Stimulated activated CD4-positive, alpha-beta T cell treated with anti-CD3 and anti-CD28 coated beads, Interleukin-2, amount 100 ng/mL, for 48 hours (primary cell): ENCODE results near the gene NR2C2.

Experiments used
- DNase-seq, 2 donors: peaks; one replicate each; pipeline ENCODE4 v3.0.0-alpha.2; 2020

Gene NR2C2

DNA sequence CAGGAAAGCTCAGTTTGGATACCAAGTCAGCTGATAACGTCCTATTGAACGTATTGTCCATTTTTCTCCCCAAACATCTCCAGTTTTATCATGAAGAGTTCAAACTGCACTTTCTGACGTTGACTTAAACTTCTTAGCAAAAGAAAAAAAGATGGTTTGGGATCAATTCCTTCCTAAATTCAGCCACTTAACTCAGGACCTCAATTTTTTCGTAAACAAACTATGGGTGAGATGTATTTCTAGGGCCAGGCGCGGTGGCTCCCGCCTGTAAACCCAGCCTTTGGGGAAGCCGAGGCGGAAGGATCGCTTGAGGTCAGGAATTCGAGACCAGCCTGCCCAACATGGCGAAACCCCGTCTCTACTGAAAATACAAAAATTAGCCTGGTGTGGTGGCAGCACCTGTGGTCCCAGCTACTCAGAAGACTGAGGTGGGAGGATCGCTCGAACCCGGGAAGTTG lies 118.2 kb downstream of the NR2C2 start:
- no peak for DNase-seq

DNA sequence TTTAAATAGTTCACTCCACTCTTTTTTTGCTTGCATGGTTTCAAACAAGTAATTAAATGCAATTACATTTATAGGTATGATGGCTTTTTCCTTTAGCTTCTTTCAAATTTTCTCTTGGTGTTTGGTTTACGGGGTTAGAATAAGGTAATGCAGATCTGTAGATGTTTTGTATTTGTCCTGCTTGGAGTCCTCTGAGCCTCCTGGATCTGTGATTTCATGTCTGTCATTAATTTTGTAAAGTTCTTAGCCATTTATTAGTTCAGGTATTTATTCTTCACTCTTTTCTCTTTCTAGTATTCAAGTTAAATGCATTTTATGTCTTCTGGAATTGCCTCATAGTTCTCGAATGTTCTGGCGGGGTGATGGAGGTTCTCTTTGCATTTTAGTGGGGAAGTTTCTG lies 119.1 kb downstream of the NR2C2 start:
- no peak for DNase-seq

DNA sequence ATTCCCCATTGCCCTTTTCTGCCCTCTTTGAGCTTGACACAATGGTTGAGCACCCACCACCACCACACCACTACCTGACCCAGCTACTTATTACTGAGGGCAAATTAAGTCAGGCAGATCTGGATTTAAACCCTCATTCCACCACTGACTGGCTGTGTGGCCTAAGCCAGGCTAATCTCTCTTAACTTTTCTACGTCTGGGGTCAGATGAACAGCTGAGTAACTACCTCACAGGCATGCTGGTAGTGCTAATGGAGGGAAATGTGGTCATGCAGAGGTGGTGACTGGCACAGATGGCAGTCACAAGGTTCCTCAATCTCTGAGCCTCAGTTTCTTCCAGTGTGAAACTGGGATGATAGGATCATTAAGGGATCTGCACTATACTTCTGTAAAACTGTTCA lies 122.1 kb downstream of the NR2C2 start:
- no peak for DNase-seq

DNA sequence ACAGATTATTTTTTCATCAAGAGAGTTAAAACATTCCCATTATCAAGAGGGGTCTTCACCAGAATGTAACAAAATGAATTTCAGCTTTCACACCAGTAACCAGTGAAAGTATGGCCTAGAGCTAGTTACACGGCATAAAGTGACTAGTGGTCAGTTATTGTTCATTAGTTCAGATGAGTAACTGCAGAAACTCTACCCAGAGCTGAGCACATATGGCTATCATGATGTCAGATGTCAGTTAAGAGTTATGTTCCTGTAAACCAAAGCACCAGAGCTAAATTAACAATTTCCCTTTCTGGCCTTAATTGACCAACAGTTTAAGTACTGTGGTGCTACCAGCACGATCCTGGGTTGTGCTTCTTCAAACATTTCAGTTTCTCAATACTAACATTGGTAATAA lies 124.3 kb downstream of the NR2C2 start:
- no peak for DNase-seq

DNA sequence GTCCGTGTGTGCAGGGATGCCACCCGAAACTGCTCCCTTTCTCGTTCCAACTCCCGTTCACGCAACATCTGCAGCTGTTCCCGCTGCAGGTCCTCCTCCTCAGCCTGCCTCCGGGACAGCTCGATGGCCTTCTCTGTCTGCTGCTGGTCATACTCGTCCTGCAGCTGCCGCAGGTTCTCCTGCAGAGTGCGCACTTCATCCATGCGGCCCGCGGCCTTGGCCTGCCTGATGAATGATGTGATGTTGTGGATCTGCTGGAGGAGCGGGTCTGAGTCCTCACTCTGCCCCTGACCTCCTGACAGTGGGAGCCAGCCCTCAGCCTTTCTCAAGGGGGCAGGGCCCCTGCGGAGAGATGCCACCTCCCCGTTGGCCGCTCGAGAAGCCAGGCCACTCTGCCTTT lies 127.1 kb downstream of the NR2C2 start:
- DNase-seq = no peak

DNA sequence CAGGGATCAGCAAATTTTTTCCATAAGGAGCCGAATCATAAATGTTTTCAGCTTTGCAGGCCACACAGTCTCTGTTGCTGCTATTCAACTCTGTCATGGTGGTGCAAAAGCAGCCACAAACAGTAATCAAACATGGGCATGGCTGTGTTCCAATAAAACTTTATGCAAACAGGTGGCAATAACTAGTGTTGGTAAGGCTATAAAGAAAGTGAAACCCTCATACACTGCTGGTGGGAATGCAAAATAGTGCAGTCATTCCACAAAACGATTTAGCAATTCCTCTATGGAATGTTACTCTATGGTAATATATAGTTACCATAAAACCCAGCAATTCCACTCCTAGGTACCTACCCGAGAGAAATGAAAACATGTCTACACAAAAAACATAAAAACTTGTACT lies 131.7 kb downstream of the NR2C2 start:
- DNase-seq = no peak

DNA sequence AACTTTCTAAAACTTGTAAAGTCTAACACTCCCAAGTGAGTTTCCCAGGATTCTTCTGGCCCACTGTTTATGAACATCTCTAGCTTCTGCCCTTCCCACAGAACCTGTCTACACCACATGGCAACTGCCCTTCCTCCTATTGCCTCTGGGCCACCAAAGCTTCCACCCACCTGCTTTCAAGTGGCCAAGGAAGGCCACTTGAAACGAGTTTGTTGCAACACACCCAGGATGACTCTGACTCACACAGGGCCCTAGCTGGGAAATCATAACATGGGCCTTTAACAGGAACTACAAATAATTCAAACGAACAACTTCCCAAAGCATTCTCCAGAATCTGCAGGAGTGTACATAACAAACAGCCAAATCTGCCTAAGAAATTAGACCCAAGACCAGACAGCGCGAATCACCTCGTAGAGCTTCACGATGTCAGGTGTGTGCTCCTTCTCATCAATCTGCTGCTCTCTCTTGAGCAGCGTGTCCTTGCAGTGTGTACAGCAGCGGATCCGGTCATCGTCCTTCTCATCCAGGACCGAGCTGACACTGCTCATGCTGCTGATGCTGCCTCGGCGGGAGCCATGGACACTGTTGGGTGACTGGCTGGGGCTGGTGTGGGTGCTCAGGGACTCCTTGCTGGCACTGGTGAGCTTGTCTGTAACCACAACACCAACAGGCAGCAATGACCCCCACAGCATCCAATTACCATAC lies 134.7 kb downstream of the NR2C2 start:
- DNase-seq = no peak

DNA sequence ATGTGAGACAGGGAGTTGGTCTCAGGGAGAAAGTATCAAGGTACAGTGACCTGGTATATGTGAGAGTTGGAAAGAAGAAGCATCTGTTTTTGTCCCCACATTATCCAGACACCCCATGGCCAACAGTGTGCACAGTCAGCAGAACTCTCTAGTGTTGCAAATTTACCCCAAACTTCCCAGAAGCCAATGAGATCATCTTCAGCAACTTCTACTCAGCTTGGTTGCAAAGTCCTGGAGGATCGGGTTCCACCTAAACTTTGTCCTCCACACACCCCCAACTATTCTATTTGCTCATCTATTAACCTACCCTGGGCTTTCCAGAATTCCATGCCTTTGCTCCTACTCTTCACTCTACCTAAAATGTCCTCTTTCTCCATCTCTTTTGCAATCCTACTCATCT lies 135.9 kb downstream of the NR2C2 start:
- DNase-seq = no peak

DNA sequence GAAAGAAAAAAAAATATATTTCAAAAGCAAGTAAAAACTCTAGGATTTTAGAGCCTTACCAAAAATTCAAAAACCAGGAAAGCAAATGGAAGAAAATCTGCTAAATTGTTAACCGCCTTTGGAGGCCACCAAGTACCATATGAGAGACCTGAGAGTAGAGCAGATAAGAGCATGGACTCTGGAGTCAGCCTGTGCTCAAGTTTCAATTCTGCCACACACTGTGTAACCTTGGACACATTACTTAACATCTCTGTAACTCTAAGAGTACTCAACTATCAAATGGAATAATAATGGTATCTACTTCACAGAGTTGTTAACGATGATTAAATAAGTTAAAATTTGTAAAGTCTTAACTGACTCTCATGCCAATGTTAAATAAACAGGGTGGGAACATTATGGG lies 138.9 kb downstream of the NR2C2 start:
- DNase-seq = no peak

DNA sequence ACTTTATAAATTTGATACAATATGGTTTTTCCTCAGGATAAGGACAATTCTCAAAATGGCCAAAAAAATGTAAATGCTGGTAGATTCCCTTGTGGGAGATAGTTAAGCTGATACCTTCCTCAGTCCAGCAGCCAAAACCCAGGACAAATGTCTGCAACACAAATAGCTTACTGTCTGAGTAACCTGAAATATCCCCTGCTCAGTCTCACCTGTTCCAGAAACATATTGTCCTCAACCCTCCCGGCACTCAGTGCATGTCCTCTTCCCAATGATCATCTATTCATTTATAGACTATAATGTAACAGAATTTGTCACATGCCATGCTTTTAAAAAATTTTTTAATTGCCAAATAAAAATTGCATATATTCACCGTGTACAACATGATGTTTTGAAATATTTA lies 139.3 kb downstream of the NR2C2 start:
- DNase-seq = no peak

DNA sequence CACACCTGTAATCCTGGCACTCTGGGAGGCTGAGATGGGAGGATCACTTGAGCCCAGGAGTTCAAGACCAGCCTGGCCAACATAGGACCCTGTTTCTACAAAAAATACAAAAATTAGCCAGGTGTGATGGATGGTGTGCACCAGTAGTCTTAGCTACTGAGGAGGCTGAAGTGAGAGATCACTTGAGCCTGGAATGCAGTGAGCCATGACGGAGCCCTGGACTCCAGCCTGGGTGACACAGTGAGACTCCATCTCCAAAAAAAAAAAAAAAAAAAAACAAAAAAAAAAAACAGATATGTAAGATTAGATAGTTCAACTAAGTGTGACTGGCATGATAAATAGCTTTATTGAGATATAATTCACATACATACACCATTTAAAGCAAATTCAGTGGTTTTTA lies 141.8 kb downstream of the NR2C2 start:
- no peak for DNase-seq

DNA sequence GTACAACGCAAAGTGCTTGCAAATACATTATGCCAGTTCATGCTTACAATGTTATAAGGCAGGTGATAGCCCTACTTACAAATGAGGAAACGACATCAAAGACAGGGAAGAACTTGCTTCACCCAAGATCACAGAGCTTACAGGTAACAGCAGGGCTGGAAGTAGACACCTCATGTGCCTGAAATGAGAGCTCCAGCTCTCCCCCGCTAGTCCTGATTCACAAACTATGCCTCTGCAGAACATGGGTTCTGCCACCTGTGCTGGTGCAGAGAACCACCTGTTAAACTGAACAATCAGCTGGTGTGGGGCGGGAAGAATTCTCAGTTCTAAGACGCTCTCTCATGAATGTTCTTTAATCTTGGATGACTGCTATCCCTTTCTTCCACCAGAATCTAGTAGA lies 144.2 kb downstream of the NR2C2 start:
- no peak for DNase-seq

DNA sequence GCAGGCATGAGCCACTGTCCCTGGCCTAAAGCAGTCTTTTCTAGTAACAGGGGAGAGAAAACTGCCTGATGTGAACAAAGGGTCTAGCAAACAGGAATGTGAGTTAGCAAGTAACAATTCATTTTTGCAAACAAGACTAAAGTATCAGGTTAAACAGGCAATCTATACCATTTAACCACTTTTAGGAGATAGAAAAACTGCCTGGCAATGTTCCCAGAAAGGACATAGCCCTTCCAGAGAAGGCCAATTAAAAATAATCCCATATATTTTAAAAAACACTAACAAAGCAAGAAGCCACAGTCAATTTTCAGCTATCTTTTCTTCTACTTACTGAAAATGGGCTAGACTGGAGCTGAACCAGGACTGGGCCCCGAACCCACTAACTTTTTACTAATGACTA lies 145.3 kb downstream of the NR2C2 start:
- no peak for DNase-seq

DNA sequence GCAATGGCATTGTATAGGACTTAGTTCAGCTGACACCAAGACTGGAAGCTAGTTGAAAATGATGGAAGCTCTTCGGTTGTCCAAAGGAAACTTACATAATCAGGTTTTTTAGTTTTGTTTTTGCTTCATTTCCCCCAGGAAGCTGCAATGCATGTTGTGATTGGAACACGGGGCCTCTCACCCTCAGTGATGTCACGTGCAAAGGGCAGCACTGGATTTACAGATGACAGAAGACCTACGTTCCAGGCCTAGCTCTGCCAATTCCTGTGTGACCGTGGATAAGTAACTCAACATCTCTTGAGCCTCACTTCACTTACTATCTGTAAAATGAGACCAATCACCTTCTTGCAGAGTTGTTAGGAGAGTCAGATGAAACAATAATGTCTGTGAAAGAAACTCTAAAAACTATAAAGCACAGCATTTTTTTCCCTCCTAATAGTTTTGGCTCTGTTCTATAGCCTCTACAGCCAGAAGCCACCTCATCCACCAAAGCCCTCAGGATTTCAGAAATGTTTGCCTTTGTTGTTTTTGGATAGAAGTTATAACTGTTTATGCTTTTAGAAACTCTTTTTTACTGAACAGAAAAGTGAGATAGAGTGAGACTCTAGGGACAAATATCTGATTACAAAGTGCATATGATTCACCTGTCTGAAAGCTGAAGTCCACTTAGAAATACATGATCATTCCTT lies 146.9 kb downstream of the NR2C2 start:
- no peak for DNase-seq

DNA sequence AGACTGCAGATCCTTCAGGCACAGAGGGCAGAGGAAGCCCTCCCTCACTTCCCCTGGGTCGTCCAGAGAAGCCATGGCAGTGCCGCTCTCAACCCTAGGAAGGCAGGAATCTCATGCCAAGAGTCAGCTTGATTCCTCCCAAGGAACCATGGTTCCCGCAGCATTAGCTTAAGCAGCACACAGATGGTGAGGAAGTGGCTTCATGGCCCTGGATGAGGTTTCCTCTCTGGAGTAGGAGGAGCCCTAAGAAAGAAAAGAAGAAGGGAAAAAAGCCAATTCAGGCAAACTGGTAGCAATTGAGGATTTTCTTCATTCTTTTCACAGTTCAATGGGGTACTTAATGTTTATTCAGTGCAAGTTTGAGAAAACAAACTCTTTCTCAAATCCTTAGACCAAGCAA lies 148.7 kb downstream of the NR2C2 start:
- no peak for DNase-seq

DNA sequence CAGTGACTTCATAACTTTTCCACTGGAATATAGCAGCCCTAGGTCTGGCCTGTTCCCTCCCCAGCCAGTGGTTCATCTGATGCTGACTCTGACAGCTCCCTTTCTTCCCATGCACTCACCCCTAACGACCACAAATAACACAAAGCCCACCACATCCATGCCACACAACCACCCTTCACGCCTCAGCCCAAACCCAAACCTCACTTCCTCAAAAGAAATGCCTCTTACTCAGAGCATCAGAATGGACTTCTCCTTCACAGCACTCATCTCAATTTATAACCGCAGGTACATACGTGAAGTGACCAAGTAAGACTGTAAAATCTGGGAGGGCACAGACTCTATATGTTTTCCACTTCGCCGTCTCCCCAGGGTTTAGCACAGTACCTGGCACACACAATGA lies 150.5 kb downstream of the NR2C2 start:
- peak; percentile 18 to 34 for DNase-seq
